HepG2 (cell line): Measurements from ENCODE around the gene DDX17. TPM values are rescaled to one million over a fixed set of nuclear protein-coding genes. Genes with fewer than 3 reads are reported as not detected.
A peak's percentile ranks its signal among the peaks of the same experiment; 100 is the strongest.

ENCODE experiments used
- ATAC-seq: fragments of 200-7000 bp; cut with Tn5 transposase; 3 replicates; pipeline ENCODE4 v1.9.1; 2020; ENCODE audit warnings: mild to moderate bottlenecking, moderate library complexity
- BruUV-seq: library from RNA; stranded (reverse); fragments of 400-500 nt; replicated peaks from 2 replicates; lab custom pipeline; 2021; lab: Mats Ljungman, UMichigan
- CTCF ChIA-PET: fragments of 300-600 bp; formaldehyde crosslinking; extraction: SDS; loops from one replicate; lab custom pipeline; 2021; ENCODE audit warnings: low total read pairs, inconsistent platforms, low intra/inter-chr PET ratio; lab: Yijun Ruan, JAX
- POLR2A ChIA-PET: fragments of 350-600 bp; sonication (Branson Sonifier 250); formaldehyde crosslinking; loops from one replicate; lab custom pipeline; 2020; ENCODE audit warnings: antibody characterized with exemption, inconsistent platforms; lab: Yijun Ruan, JAX
- DNase-seq: peaks from one replicate; pipeline ENCODE4 v3.0.0-alpha.2; 2015; ENCODE audit warnings: low spot score
- FAIRE-seq: peaks from 3 replicates; lab custom pipeline; 2011; peaks lifted over from hg19 to GRCh38; lab: Jason Lieb, UNC
- H2AFZ ChIP-seq: one replicate; pipeline ENCODE4 v1.6.1; 2011; ENCODE audit warnings: low read length, inconsistent platforms
- H3K27ac ChIP-seq: fragments of 300-600 bp; 3 replicates; pipeline ENCODE4 v1.8.0; 2011; ENCODE audit warnings: mixed run types, mild to moderate bottlenecking, mixed read lengths, low read length, inconsistent platforms; ENCODE audit not compliant: insufficient read depth; ENCODE audit errors: extremely low read length
- H3K27me3 ChIP-seq, 2 experiments: fragments of 200-600 bp in 1 of 2; 2 replicates in 1 of 2; 3 replicates in 1 of 2; pipeline versions ENCODE4 v1.6.0 to v1.8.0; 2011; ENCODE audit warnings: low read length in 2 of 2, mild to moderate bottlenecking in 2 of 2, moderate library complexity in 2 of 2, inconsistent platforms in 1 of 2; ENCODE audit not compliant: insufficient read depth in 2 of 2, control insufficient read depth in 1 of 2
- H3K36me3 ChIP-seq, 2 experiments: fragments of 200-600 bp in 1 of 2; replicated peaks in 1 of 2; 2 replicates in 1 of 2; 3 replicates in 1 of 2; pipeline versions ENCODE4 v1.5.1 to v1.8.0; 2011; ENCODE audit warnings: low read length in 2 of 2, inconsistent platforms in 1 of 2; ENCODE audit not compliant: insufficient read depth in 2 of 2, control insufficient read depth in 1 of 2
- H3K4me1 ChIP-seq: 2 replicates; pipeline ENCODE4 v1.5.1; 2012; ENCODE audit warnings: low read length, inconsistent platforms; ENCODE audit not compliant: insufficient read depth
- H3K4me2 ChIP-seq: 2 replicates; pipeline ENCODE4 v1.6.0; 2011; ENCODE audit warnings: low read depth, low read length, inconsistent platforms
- H3K4me3 ChIP-seq, 3 experiments: fragments of 200-600 bp in 1 of 3; sonication (generic), shearing (Covaris generic) in 1 of 3; replicated peaks in 1 of 3; 2 replicates each; pipeline ENCODE4 v1.5.1; 2011 to 2016; ENCODE audit warnings: low read length in 3 of 3, inconsistent platforms in 2 of 3, low read depth in 2 of 3, mild to moderate bottlenecking in 2 of 3, control low read depth in 1 of 3, mixed read lengths in 1 of 3; ENCODE audit not compliant: insufficient read depth in 1 of 3
- H3K79me2 ChIP-seq: one replicate; pipeline ENCODE4 v1.6.1; 2011; ENCODE audit warnings: low read length, inconsistent platforms; ENCODE audit not compliant: insufficient read depth
- H3K9ac ChIP-seq: 2 replicates; pipeline ENCODE4 v1.6.0; 2011; ENCODE audit warnings: mild to moderate bottlenecking, low read depth, low read length, inconsistent platforms; ENCODE audit not compliant: insufficient read depth
- H3K9me3 ChIP-seq: 2 replicates; pipeline ENCODE4 v1.5.1; 2012; ENCODE audit warnings: mild to moderate bottlenecking, low read length
- H4K20me1 ChIP-seq: 2 replicates; pipeline ENCODE4 v1.6.0; 2011; ENCODE audit warnings: inconsistent platforms, mild to moderate bottlenecking, low read length, moderate library complexity; ENCODE audit not compliant: insufficient read depth
- MAFF ChIP-seq: IDR thresholded peaks from 2 replicates; pipeline ENCODE4 v1.6.1; 2011; ENCODE audit warnings: low read depth, low read length, improper control_type of control experiment
- MEIS2 ChIP-seq: sonication (generic); formaldehyde crosslinking; IDR thresholded peaks from 2 replicates; pipeline ENCODE4 v1.9.0; 2021; ENCODE audit warnings: mild to moderate bottlenecking, missing genetic modification reagents
- RBM22 ChIP-seq: fragments of 200-400 bp; formaldehyde crosslinking; optimal IDR thresholded peaks from 2 replicates; pipeline ENCODE3; 2017; ENCODE audit warnings: mild to moderate bottlenecking, low read length, moderate library complexity
- ZNF260 ChIP-seq: sonication (generic); formaldehyde crosslinking; IDR thresholded peaks from 2 replicates; pipeline ENCODE4 v1.4.0; 2020; ENCODE audit warnings: missing genetic modification reagents, low read depth, mild to moderate bottlenecking, borderline replicate concordance
- ZNF414 ChIP-seq: sonication (generic); formaldehyde crosslinking; IDR thresholded peaks from 2 replicates; pipeline ENCODE4 v1.5.0; 2020; ENCODE audit warnings: missing genetic modification reagents
- ZNF431 ChIP-seq: sonication (generic); formaldehyde crosslinking; IDR thresholded peaks from 2 replicates; pipeline ENCODE4 v1.9.0; 2022; ENCODE audit warnings: missing genetic modification reagents, low read depth, mild to moderate bottlenecking, borderline replicate concordance
- ZNF772 ChIP-seq: sonication (generic); formaldehyde crosslinking; IDR thresholded peaks from 2 replicates; pipeline ENCODE4 v1.5.0; 2020; ENCODE audit warnings: mild to moderate bottlenecking, missing genetic modification reagents
- ZNF788 ChIP-seq: sonication (generic); formaldehyde crosslinking; IDR thresholded peaks from 2 replicates; pipeline ENCODE4 v1.5.0; 2020; ENCODE audit warnings: mild to moderate bottlenecking, missing genetic modification reagents, borderline replicate concordance
- ZSCAN29 ChIP-seq: sonication (generic); formaldehyde crosslinking; conservative IDR thresholded peaks from 2 replicates; pipeline ENCODE4 v1.4.0; 2020; ENCODE audit warnings: mild to moderate bottlenecking, missing genetic modification reagents
- WGBS: methylation state at CpG from one replicate; pipeline ENCODE4 v1.1.6; 2017; ENCODE audit warnings: low lambda C conversion rate; 5-methylcytosine and 5-hydroxymethylcytosine counted together
- in situ Hi-C: cut with HindIII; loops from 2 replicates; pipeline ENCODE4 v1.10.0; 2017; ENCODE audit warnings: low pct_unique_long_range_greater_than_20kb; ENCODE audit not compliant: extremely low pct_ligation_motif_present
- intact Hi-C: fragments of 100-400 bp; cut with micrococcal nuclease; formaldehyde crosslinking; loops from one replicate; pipeline ENCODE4 v1.10.0; 2022; ENCODE audit not compliant: unreplicated experiment
- polyA plus RNA-seq, 8 experiments: library from polyadenylated mRNA; depleted of rRNA in 3 of 8; stranded (reverse) in 7 of 8; unstranded in 1 of 8; fragments of >200 nt; fragmentation: Illumina TruSeq in 4 of 8; extraction: Trizol in 4 of 8; gene quantifications; 2 replicates each; pipeline versions ENCODE4 v1.2.1 to v1.2.3, GENCODE V29; 2011 to 2016; ENCODE audit warnings: low read depth in 4 of 8, missing spikeins in 1 of 8, mixed read lengths in 1 of 8; ENCODE audit not compliant: insufficient read depth in 1 of 8
- total RNA-seq, 5 experiments: library from RNA; depleted of rRNA; stranded (reverse); fragments of >200 nt; fragmentation: Illumina TruSeq; extraction: Trizol; gene quantifications; 2 replicates each; pipeline ENCODE4 v1.2.3, GENCODE V29; 2016; ENCODE audit warnings: low read depth in 1 of 5

DDX17 gene
- total and polyA plus RNA-seq, 2 of the 13 experiments (the other 11 are each of a cell fraction or from before 2014, with no cell fraction given), result 238 to 344 TPM

DNA sequence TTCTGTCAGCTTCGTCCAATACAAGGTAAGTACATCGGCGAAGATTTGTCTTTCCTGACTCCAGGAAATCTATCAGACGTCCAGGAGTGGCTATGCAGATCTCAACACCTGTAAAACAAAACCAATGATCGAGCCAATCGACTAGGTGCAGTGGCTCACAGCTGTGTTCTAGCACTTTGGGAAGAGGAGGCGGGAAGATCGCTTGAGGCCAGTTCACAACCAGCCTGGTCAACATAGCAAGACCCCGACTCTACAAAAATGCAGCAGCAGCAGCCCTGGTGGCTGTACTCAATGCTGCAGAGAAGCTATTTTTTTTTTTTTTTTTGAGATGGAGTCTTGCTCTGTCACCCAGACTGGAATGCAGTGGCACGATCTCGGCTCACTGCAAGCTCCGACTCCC is 11.2 kb downstream of the DDX17 start:
- POLR2A ChIA-PET, result interaction anchor here (1.1 kb wide), 1 partner anchor 9 kb away, joined by 3 read pairs; no protein-coding TSS in a partner anchor
- Histone ChIP-seq H3K27me3 (no peaks in the 10 kb centered on the region), H3K36me3 (peaks cover 23 to 89% of the 10 kb centered on the region in 2 experiments), H3K9ac (no peak overlapping the region), H2AFZ (no peak overlapping the region), H3K9me3 (no peaks in the 10 kb centered on the region), H3K4me2 (no peak overlapping the region), H3K27ac (no peak overlapping the region), H3K4me1 (peaks cover 46% of the 10 kb centered on the region), H3K4me3 (no peak overlapping the region), H4K20me1 (peaks cover 6% of the 10 kb centered on the region; the same call in 1 of the 2 replicates), H3K79me2 (peaks cover 16% of the 10 kb centered on the region)
- CTCF ChIA-PET, result no interaction called here
- ATAC-seq, result peak; percentile 23; the same call in 1 of the 3 replicates
- no peak for FAIRE-seq
- over 99% methylated on average over 12 of the region's 12 CpGs for WGBS
- intact Hi-C loops (no loop called here), in situ Hi-C loops (no loop called here)
- no TSS peak for BruUV-seq
- no peak for DNase-seq
- TF ChIP-seq RBM22 (peak; percentile 62), ZNF431 (no peak)

DNA sequence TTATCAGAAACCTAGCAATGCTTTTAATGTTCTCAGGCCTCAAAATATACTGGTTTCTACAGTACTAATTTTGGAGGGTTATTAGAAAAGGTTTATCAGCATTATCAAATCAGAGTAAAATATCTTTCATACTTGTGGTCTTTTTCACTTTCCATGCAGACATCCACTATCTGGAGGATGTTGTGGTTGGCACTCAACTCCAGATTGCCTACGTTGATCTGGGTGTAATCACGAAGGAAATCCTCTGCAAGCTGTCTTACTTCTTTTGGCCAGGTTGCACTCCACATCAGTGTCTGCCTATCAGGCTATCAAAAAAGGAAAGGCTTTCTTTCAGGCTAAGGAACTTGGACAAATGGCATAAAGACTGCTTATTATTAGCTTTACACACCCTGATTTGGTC is 11.6 kb downstream of the DDX17 start:
- Histone ChIP-seq H3K4me2 (no peak overlapping the region), H3K9ac (no peak overlapping the region), H3K79me2 (peaks cover 14% of the 10 kb centered on the region), H3K4me3 (no peak overlapping the region), H3K4me1 (peaks cover 42% of the 10 kb centered on the region), H4K20me1 (peaks cover 5% of the 10 kb centered on the region; the same call in 1 of the 2 replicates), H2AFZ (no peak overlapping the region), H3K36me3 (peaks cover 26 to 89% of the 10 kb centered on the region in 2 experiments), H3K27me3 (no peaks in the 10 kb centered on the region), H3K27ac (no peak overlapping the region), H3K9me3 (no peaks in the 10 kb centered on the region)
- intact Hi-C loops, result no loop called here
- 100% methylated on average over 2 of the region's 2 CpGs for WGBS
- ChIA-PET POLR2A (interaction anchor here (1.1 kb wide), 1 partner anchor 9 kb away, joined by 3 read pairs; no protein-coding TSS in a partner anchor), CTCF (no interaction called here)
- FAIRE-seq (no peak), DNase-seq (no peak), ATAC-seq (no peak)
- BruUV-seq, result no TSS peak
- in situ Hi-C loops, result no loop called here
- TF ChIP-seq ZNF414 (CRISPR knock-in tag) (no peak), ZNF260 (CRISPR knock-in tag) (no peak), ZNF772 (CRISPR knock-in tag) (no peak), ZNF788 (CRISPR knock-in tag) (no peak), ZSCAN29 (no peak), MEIS2 (CRISPR knock-in tag) (no peak), MAFF (no peak)
